HG03045 (cell line): ENCODE data around the gene CAMKV.
"Not testable (repeated sequence)": the region's sequence is repeated elsewhere in the genome, so short reads cannot be mapped to it uniquely, and the experiment has no call there.

Experiments
- ATAC-seq: cut with Tn5 transposase; IDR thresholded peaks from one replicate; pipeline ENCODE4 v1.9.1; 2021; ENCODE audit warnings: mild to moderate bottlenecking, moderate library complexity; ENCODE audit not compliant: unreplicated experiment

The CAMKV gene

GRCh38 chr3:49856181-49857005, 13.3 kb downstream of the CAMKV start, which contains the start of gene TRAIP:
TSS of gene TRAIP (minus strand) at chr3:49856564. CDS start at chr3:49856453, 111 bp downstream.
- ATAC-seq: peak; percentile 95

- no peak for ATAC-seq
These were observed 14.0 kb downstream of the CAMKV start for GRCh38 chr3:49855662-49856061.

DNA sequence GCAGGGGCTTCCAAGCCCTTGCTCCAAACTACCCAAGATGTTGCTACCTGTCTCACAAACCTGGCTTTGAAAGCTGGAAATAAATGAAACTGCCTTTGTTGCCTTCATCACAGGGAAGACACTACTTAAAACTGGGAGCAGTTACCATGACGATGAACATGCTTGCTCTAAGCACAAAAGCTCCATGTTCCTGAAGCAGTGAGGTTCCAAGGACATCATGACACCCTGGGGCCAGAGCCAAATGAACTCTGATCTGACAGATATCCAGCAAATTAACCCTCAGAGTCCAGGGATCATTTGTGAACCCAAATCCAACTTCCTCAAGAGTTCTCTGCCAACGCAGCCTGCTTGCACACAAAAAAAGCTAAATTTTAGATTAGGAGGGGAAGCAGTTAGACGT, 24.0 kb downstream of the CAMKV start:
- ATAC-seq: no peak

DNA sequence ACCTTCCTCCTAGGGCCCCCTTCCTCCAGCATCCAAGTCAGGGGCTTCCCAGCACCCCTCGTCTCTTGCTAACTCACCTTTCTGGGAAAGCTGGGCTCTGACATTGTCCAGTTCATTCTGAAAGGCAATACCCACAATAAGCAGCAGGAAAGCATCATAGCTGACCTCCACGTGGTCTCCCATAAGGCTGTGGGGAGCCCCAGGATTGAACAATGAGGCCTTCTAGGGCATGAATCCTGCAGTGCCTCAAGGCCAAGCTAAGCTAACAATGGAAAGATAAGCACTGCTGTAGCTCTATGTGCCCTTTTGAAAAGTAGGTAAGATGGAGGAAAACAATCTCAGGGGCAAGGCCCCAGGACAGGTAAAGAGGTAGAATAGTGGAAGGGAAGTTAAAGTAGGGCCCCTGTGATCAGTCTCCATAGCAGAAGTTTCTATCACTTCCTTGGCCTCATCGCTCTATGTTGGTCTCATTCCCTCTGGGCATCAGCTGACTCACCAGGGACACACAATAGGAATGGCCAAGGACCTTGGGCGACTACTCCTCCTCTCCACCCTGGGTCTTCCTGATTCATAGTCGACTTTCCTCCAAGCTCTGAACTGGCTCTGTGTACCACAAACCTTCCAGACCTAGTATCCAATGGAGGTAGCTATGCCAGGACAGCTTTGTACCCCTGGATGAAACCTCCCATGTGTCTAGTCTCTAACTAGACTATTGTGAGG, 25.1 kb downstream of the CAMKV start:
- ATAC-seq: no peak

DNA sequence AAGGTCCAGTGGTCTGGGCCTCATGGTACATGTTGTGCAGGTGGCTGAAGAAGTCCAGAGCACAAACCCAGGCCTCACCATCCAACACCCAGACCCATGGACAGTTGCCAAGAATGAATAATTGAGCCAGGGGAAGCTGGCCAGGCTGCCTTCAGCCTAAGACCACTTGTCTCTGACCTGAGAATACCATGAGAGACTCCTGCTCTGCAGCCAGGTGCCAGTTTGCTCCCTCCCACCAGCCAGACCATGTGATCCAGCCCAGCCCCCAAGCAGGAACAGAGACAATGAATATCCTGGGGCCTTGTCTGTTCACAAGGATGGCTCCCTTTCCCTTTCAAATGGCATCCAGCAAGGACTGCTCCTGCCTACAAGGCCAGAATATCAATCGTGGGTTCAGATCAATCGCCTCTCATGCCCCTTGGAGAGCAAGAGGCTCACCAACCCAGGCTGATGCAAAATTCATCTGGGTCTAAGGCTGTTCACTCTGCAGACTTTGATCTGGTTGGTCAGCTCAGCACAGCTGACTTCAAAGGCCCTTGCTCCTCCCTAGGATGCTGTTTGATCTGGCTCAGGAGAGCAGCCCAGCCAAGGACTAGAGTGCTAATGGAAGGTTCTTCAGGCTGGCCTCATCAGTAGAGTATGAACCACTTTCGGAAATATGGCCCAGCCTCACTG, 26.7 kb downstream of the CAMKV start:
- ATAC-seq: no peak

DNA sequence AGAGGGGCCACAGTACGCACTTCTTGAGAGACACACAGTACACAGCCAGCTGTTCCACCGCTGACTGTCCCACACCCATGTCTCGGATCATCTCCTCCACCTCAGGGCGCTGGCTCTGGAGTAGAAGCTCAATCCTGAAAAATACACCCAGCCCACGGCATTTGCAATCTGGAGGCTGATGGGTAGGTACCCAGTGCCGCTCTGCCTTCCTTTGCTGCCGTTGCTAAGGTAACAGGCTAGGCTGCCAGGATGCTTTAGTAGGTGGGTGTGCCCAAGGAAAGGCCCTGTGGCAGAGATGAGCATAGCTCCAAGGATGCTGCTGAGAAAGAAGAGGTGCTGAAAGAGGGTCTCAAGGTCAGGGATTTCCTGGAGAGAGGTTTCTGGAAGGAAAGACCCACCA, 27.9 kb downstream of the CAMKV start:
- ATAC-seq: no peak

DNA sequence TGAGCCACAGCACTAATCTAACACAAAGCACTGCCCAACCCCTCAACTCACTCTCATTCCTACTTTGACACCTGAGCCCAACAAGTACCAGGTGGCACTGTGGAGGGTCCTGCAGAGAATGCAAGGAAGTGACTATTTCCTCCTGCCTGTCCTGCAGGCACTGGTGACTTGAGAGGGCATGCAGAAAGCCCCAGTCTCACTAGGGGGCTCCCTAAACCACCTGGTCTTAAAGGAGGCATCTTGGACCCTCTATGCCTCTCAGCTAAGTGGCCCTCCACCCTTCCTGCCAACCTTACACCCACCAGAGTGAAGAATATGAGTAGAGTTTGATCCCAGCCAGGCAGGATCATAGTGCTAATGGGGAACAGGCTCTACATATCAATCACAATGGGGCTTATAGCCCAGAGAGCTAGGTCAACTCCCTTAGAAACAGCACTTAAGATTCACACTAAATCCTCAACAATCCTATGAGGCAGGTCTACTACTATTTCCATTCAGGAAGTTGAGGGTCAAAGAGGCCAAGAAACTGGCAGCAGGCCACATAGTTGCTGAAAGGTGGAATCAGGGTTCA, 28.5 kb downstream of the CAMKV start:
- no peak for ATAC-seq

DNA sequence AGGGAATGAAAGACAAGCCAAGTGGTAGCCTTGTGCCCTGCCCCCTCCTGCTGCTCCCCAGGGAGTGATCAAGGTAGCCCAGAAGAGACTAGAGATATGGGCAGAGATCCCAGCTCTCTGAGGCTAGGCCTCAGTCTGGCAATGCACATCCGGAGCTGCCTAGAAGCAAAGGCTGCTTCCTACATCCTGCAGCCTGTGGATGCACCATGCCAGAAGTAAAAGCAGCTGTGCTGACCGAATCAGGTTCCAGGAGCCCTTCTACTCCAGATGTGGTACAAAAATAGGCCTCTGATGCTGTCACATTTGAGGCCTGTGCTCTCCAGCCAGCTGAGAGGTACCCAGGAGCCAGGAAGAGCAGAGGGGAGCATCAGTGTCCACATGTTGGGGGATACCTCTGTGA, 29.3 kb downstream of the CAMKV start:
- no peak for ATAC-seq

- no peak for ATAC-seq
These were observed 30.4 kb downstream of the CAMKV start for GRCh38 chr3:49839193-49839809.

DNA sequence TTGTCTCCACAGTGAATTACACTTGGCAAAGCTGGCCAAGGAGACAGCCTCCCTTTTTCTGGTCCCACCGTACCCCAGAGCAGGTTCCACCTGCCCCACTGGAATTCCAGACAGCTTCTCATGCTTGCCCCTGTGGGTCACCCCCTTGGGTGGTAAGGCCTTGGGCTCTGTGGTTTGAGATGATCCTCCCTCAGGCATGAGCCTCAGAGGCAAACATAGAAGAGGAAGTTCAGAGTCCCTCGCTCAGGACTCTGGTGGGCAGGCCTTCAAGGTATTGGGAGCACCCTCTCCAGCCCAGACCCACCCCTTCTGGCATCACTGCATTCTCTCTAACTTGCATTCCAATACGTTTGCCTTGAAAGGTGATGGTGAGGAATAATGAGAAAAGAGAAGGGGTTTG, 38.4 kb downstream of the CAMKV start:
- no peak for ATAC-seq

DNA sequence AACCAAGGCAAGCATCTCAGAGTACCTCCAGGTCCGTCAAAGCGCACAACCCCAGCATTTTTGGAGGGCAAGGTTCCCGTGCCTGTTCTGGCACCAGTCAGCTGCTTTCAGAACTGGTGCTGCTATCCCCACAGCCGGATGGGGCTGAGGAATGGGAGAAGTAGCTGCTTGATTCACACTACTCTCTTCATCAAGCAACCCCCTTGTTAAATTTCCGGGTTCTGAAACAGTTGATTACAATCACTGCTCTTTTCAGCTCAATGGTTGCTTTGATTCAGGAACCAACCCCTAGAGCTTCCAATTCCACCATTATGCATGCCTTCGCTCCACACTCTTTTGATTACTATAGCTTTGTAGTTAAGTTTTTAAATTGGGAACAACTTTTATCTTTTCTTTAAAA, 43.7 kb downstream of the CAMKV start:
- ATAC-seq: no peak

DNA sequence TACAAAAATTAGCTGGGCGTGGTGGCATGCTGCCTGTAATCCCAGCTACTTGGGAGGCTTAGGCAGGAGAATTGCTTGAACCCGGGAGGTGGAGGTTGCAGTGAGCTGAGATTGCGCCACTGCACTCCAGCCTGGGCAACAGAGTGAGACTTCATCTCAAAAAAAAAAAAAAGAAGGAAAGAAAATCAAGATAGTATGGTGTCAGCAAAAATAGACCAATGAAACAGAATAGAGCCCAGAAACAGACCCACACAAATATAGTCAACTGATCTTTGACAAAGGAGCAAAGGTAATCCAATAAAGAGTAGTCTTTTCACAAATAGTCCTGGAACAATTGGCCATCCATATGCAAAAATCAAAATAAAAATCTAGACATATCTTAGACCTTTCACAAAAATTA, 46.6 kb downstream of the CAMKV start:
- ATAC-seq: not testable (repeated sequence)

- ATAC-seq: no peak
These were observed 56.1 kb downstream of the CAMKV start, which contains the start of gene UBA7 for GRCh38 chr3:49813497-49814174. TSS of gene UBA7 (minus strand) at chr3:49813953. CDS start at chr3:49813787, 166 bp downstream.

- ATAC-seq: no peak
These were observed 56.7 kb downstream of the CAMKV start for GRCh38 chr3:49812916-49813496.
